NT2/D1 (cell line): Measurements from ENCODE around the gene PALLD.

Experiments
- SUZ12 ChIP-seq: IDR thresholded peaks from 2 replicates; pipeline ENCODE4 v1.6.1; 2011; ENCODE audit not compliant: insufficient read length, insufficient read depth; ENCODE audit errors: extremely low read depth
- YY1 ChIP-seq: IDR thresholded peaks from 2 replicates; pipeline ENCODE4 v1.6.1; 2011; ENCODE audit not compliant: insufficient read length, insufficient read depth

DNA sequence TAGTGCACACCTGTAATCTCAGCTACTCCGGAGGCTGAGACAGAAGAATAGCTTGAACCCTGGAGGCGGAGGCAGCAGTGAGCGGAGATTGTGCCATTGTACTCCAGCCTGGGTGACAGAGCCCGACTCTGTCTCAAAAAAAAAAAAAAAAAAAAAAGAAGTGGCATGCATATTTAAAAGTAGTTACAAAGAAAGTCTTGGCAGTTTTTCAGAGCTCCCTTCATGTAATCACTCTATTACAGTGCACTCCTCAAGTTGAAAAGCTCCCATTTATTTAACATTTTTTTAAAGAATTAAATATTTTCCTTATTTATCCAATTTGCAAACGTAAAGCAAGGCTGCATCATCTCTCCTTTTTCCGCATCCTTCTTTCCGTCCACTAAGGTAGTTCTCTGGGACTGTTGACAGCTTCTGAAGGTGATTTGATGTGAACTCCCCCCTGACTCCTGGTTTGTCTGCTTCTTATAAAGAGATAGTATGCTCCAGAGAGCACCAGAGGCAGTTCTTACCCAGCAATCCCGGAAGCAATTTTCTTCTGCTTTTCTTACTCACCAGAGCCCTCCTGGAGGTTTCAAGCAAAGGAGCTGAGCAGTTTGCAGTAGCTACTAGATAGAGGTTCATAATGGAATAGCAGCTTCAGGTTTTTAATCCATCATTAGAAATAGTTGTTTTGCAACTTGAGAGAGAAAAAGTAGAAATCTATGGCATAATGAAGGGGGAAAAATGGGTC is 151.0 kb downstream of the PALLD start:
- TF ChIP-seq YY1 (no peak), SUZ12 (no peak)
